GM12872 (cell line): Measurements from ENCODE around the gene COL21A1.
A peak's percentile ranks its signal among the peaks of the same experiment; 100 is the strongest.

ENCODE experiments used
- TF ChIP-seq, protein P1 (sequence below): IDR thresholded peaks from 3 replicates; pipeline ENCODE4 v1.5.1; 2011; ENCODE audit warnings: low read depth, mild to moderate bottlenecking, low read length, moderate library complexity; ENCODE audit not compliant: insufficient read depth

The COL21A1 gene

GRCh38 chr6:56246881-56247653 is at the start of gene COL21A1:
COL21A1 (minus strand) TSS chr6:56247580; CDS start chr6:56182618, 64,962 bp downstream.
- TF ChIP-seq, protein P1, sequence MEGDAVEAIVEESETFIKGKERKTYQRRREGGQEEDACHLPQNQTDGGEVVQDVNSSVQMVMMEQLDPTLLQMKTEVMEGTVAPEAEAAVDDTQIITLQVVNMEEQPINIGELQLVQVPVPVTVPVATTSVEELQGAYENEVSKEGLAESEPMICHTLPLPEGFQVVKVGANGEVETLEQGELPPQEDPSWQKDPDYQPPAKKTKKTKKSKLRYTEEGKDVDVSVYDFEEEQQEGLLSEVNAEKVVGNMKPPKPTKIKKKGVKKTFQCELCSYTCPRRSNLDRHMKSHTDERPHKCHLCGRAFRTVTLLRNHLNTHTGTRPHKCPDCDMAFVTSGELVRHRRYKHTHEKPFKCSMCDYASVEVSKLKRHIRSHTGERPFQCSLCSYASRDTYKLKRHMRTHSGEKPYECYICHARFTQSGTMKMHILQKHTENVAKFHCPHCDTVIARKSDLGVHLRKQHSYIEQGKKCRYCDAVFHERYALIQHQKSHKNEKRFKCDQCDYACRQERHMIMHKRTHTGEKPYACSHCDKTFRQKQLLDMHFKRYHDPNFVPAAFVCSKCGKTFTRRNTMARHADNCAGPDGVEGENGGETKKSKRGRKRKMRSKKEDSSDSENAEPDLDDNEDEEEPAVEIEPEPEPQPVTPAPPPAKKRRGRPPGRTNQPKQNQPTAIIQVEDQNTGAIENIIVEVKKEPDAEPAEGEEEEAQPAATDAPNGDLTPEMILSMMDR, result no peak

GRCh38 chr6:56293781-56294180 is 46.4 kb upstream of the COL21A1 start:
- TF ChIP-seq, protein P1, result no peak

GRCh38 chr6:56292505-56293181 is 45.3 kb upstream of the COL21A1 start:
- TF ChIP-seq, protein P1, result 0 out of 3 replicates have a peak, but pooled peaks have one; percentile 24

DNA sequence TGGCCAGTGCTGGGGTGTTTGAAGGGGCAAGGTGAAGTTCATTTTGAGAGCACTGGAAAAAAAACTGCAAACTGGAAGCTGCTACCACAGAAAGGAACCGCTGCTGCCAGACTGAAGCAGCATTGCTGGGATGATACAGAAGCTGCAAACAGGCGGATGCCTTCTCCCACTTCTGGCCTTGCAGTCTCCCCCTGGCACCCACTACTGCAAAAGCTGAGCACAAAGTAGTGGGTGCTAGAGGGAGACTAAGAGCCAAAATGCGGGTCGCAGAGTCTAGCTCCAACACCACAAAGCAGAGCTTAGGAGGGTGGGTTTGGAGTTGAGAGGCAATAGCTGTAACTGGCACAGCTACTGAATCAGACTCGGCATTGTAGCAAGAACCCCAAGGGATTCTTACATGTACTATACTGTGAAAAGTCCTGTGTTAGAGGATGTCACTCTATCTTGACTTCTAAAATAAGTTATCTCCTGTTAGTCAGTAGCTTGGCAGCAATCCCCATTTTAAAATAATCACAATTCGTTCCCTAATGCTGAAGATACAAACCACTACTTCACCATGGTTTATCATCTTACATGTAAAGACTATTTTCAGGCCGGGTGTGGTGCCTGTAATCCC is 44.0 kb upstream of the COL21A1 start:
- TF ChIP-seq, protein P1, result no peak

DNA sequence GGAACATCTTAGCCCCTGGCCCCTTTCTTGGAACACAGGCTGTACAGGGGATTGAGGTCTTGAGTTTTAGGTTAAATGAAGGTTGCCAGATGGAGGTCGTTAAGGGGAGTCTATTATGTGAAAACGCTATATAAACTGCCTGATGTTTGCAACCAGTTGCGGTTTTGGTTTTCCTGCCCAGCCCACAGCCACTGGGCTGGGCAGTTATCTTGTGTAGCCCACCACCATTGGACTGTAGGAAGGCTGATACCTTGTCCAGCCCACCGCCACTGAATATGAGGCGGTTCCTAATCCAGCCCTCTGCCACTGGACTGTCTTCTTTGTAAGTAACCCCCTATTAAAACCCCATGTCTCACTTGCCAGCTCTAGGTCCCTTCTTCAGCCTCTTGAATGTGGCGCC is 42.3 kb upstream of the COL21A1 start:
- TF ChIP-seq, protein P1, result no peak

DNA sequence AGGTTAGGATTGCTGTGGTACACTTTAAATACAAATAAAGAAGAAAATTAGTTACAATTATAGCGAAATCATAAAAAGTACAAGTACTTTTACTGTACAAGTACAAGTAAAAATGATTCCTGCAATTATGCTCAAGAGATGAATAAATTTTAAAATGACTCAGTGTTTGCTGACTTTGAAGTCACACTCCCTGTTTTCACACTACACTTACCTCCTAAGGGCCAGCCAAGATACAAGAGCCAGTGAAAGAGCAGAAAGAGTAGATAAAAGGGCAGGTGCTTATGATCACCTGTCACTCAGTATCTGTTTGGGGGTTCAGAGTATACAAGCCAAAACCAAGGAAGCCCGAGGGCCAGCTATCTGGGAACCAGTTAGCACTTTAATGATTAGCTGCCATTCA is 41.0 kb upstream of the COL21A1 start:
- TF ChIP-seq, protein P1, result no peak

GRCh38 chr6:56282391-56282790 is 35.0 kb upstream of the COL21A1 start:
- TF ChIP-seq, protein P1, result no peak
